Right atrium auricular region (tissue), 2 donors: ENCODE results near the gene NCOA3. TPM values are rescaled to one million over a fixed set of nuclear protein-coding genes. Genes with fewer than 3 reads are reported as not detected.

Experiments used
- DNase-seq: peaks from one replicate; pipeline ENCODE4 v3.0.0-alpha.2; 2019; ENCODE audit warnings: low spot score
- H3K27ac ChIP-seq, 2 donors: fragments of 200-600 bp; sonication (generic); 1 replicate in 1 of 2; 2 replicates in 1 of 2; pipeline ENCODE4 v1.5.1; 2016 to 2019
- H3K27me3 ChIP-seq, 2 donors: fragments of 200-600 bp; sonication (generic); one replicate each; pipeline versions ENCODE4 v1.5.1 to v1.6.0; 2017 to 2019
- H3K36me3 ChIP-seq: fragments of 200-600 bp; sonication (generic); one replicate; pipeline ENCODE4 v1.5.1; 2016
- H3K4me1 ChIP-seq, 2 donors: fragments of 200-600 bp; sonication (generic); one replicate each; pipeline versions ENCODE4 v1.5.1 to v1.6.0; 2017 to 2019
- H3K4me3 ChIP-seq, 2 donors: fragments of 200-600 bp; sonication (generic); 1 replicate in 1 of 2; 2 replicates in 1 of 2; pipeline ENCODE4 v1.5.1; 2017 to 2019; ENCODE audit warnings: mild to moderate bottlenecking in 1 of 2, moderate library complexity in 1 of 2
- H3K9me3 ChIP-seq, 2 donors: fragments of 200-600 bp; sonication (generic); one replicate each; pipeline ENCODE4 v1.5.1; 2019
- CTCF ChIP-seq, 2 donors: fragments of 200-600 bp; sonication (generic); IDR thresholded peaks; one replicate each; pipeline ENCODE4 v1.5.1; 2019; ENCODE audit warnings: antibody characterized with exemption in 2 of 2
- total RNA-seq, 2 donors: library from RNA; depleted of rRNA; stranded (reverse); fragments of >200 nt; gene quantifications; one replicate each; pipeline ENCODE4 v1.1.0, GENCODE V29; 2016

NCOA3 gene
- total RNA-seq, 2 donors from 2014 or later = 24.1 to 27.4 TPM

GRCh38 chr20:47623206-47623605 is 121.5 kb downstream of the NCOA3 start:
- H3K27me3 ChIP-seq = no peaks in the 10 kb centered on the region
- H3K4me1 ChIP-seq = peaks cover 0 to 7% of the 10 kb centered on the region in 2 donors
- DNase-seq = no peak
- no peak overlapping the region for H3K4me3 ChIP-seq
- no peak overlapping the region for H3K27ac ChIP-seq
- TF ChIP-seq CTCF (IDR thresholded peaks at IDR 0.05) = no peak
- H3K36me3 ChIP-seq = peaks cover 26% of the 10 kb centered on the region
- no peaks in the 10 kb centered on the region for H3K9me3 ChIP-seq

GRCh38 chr20:47627540-47627939 is 125.9 kb downstream of the NCOA3 start:
- no peak for TF ChIP-seq CTCF (IDR thresholded peaks at IDR 0.05)
- H3K9me3 ChIP-seq = no peaks in the 10 kb centered on the region
- DNase-seq = no peak
- no peak overlapping the region for H3K27ac ChIP-seq
- H3K36me3 ChIP-seq = peaks cover 22% of the 10 kb centered on the region
- no peaks in the 10 kb centered on the region for H3K4me1 ChIP-seq
- H3K4me3 ChIP-seq = no peak overlapping the region
- H3K27me3 ChIP-seq = no peaks in the 10 kb centered on the region

GRCh38 chr20:47629907-47630306 is 128.2 kb downstream of the NCOA3 start:
- Histone ChIP-seq H3K4me1 (no peaks in the 10 kb centered on the region), H3K36me3 (peaks cover 39% of the 10 kb centered on the region), H3K27me3 (no peaks in the 10 kb centered on the region), H3K4me3 (no peak overlapping the region), H3K27ac (no peak overlapping the region), H3K9me3 (no peaks in the 10 kb centered on the region)
- no peak for TF ChIP-seq CTCF (IDR thresholded peaks at IDR 0.05)
- no peak for DNase-seq

GRCh38 chr20:47631078-47631477 is 129.4 kb downstream of the NCOA3 start:
- Histone ChIP-seq H3K27ac (no peak overlapping the region), H3K36me3 (peaks cover 42% of the 10 kb centered on the region), H3K4me1 (no peaks in the 10 kb centered on the region), H3K9me3 (no peaks in the 10 kb centered on the region), H3K4me3 (no peak overlapping the region), H3K27me3 (no peaks in the 10 kb centered on the region)
- DNase-seq = no peak
- TF ChIP-seq CTCF (IDR thresholded peaks at IDR 0.05) = no peak

GRCh38 chr20:47635256-47635655 is 133.6 kb downstream of the NCOA3 start:
- Histone ChIP-seq H3K36me3 (peaks cover 64% of the 10 kb centered on the region), H3K27ac (no peak overlapping the region), H3K9me3 (no peaks in the 10 kb centered on the region), H3K27me3 (no peaks in the 10 kb centered on the region), H3K4me1 (no peaks in the 10 kb centered on the region), H3K4me3 (no peak overlapping the region)
- DNase-seq = no peak
- TF ChIP-seq CTCF (IDR thresholded peaks at IDR 0.05) = no peak

- no peaks in the 10 kb centered on the region for H3K4me1 ChIP-seq
- H3K27ac ChIP-seq = no peak overlapping the region
- H3K27me3 ChIP-seq = no peaks in the 10 kb centered on the region
- no peaks in the 10 kb centered on the region for H3K9me3 ChIP-seq
- DNase-seq = no peak
- no peak for TF ChIP-seq CTCF (IDR thresholded peaks at IDR 0.05)
- peaks cover 74% of the 10 kb centered on the region for H3K36me3 ChIP-seq
- no peak overlapping the region for H3K4me3 ChIP-seq
These were observed 137.2 kb downstream of the NCOA3 start for GRCh38 chr20:47638851-47639250.
